GM21360 (cell line): ENCODE data around the gene ALG8.
"Not testable (repeated sequence)": the region's sequence is repeated elsewhere in the genome, so short reads cannot be mapped to it uniquely, and the experiment has no call there.

Source experiments
- ATAC-seq: cut with Tn5 transposase; IDR thresholded peaks from one replicate; pipeline ENCODE4 v1.9.1; 2021; ENCODE audit warnings: mild to moderate bottlenecking, moderate library complexity; ENCODE audit not compliant: unreplicated experiment

The ALG8 gene

DNA sequence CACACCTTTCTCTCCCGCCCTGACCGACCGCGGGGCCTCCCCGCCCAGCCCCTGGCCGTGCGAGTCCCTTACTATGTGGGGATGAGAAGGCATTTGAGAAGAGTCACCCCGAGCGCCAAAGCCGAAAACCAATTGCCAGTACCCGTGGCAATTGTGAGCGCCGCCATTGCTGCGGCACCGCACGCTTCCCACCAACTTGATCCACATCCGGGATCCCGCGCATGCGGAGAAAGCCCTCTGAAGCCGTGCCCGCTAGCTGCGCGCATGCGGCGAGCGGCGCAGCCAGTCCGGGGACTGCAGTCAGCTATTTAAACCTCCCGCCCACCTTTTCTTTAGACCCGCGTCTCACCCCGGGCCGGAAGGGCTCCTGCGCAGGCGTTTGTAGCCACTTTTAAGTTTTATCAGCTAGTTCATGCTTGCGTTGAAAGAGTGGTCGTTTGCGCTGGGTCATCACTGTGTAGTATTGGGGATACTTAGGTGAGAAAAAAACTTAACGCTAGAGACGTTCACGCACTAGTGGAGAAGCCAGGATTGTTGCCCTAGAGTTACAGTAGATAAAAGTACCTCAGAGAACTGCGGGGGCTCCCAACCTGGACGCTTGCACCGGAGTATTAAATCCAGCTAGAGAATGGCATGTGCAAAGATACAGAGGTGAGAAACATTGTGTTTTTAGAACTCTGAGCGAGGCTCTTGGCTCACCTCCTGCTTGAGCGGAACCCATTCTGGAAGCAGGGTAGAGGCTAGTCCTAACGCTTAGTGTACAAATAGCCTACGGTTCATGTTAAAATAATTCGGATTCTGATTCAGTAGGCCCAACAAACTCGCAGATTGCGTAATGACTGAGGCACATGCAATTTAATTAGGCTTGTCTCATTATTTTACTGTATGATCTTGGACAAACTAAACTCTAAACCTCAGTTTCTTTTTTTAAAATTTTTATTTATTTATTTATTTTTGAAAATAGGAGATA is at the start of gene ALG8:
ALG8 (minus strand) TSS at position 205 of the 970 bp plus-strand sequence; CDS start at position 167, 38 bp downstream.
- ATAC-seq: peak; percentile 91

GRCh38 chr11:78188286-78189173 is 49.1 kb upstream of the ALG8 start, which contains the start of the genes KCTD21 and USP35:
Gene KCTD21 (minus strand): TSS chr11:78188626. CDS start chr11:78174554, 14,072 bp downstream.
Gene USP35 (plus strand): TSS chr11:78188919. CDS start chr11:78196246, 7,327 bp downstream.
- ATAC-seq: peak; percentile 93

- ATAC-seq: peak; percentile 31
Measured at GRCh38 chr11:78187366-78188285, 48.2 kb upstream of the ALG8 start.

DNA sequence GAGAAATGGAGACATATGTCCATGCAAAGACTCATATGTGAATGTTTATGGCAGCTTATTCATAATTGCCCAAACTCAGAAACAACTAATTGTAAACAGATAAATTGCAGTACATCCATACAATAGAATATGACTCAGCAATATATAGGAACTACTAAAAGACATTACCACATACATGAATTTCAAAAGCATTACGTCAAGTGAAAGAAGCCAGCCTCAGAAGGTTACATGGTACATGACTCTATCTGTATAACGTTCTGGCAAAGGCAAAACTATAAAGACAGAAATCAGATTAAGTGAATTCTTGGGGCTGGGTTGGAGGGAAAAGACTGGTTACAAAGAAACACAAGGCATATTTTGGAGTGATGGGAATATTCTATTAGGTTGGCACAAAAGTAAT is 41.8 kb upstream of the ALG8 start:
- ATAC-seq: no peak

DNA sequence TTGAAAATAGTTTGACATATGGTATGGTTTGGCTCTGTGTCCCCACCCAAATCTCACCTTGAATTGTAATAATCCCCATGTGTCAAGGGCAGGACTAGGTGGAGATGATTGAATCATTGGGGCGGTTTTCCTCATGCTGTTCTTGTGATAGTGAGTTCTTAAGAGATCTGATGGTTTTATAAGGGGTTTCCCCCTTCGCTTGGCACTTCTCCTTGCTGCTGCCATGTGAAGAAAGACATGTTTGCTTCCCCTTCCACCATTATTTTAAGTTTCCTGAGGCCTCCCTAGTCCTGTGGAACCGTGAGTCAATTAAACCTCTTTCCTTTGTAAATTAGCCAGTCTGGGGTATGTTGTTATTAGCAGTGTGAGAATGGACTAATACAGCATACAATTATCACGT is 41.3 kb upstream of the ALG8 start:
- ATAC-seq: no peak

- no peak for ATAC-seq
Measured at GRCh38 chr11:78179459-78180071, 40.1 kb upstream of the ALG8 start.

- ATAC-seq: no peak
Measured at GRCh38 chr11:78177216-78177615, 37.8 kb upstream of the ALG8 start.

GRCh38 chr11:78176605-78177141 is 37.2 kb upstream of the ALG8 start:
- no peak for ATAC-seq

DNA sequence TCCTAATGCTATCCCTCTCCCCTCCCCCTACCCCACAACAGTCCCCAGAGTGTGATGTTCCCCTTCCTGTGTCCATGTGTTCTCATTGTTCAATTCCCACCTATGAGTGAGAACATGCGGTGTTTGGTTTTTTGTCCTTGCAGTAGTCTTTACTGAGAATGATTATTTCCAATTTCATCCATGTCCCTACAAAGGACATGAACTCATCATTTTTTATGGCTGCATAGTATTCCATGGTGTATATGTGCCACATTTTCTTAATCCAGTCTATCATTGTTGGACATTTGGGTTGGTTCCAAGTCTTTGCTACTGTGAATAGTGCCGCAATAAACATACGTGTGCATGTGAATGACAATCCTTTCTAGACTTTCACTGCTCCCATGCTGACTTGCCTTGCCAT is 36.4 kb upstream of the ALG8 start:
- not testable (repeated sequence) for ATAC-seq

DNA sequence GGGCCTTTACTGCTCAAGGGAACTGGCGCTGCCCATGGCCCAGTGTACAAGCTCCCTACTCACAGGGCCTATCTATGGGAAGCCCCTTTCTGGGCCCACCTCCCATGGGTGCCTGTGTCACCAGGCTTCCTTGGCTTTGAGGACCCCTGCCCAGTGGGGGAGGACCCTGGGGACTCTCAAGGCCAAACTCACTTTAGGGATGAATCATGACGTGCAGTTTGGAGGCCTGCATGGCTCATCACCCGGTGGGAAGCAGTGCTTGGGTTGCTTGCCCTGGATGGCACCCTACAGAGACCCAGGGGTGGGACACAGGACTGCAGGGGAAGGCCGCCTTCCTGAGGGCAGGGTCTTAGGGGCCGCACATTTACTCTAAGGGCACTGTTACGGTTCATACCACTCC is 32.5 kb upstream of the ALG8 start:
- no peak for ATAC-seq

DNA sequence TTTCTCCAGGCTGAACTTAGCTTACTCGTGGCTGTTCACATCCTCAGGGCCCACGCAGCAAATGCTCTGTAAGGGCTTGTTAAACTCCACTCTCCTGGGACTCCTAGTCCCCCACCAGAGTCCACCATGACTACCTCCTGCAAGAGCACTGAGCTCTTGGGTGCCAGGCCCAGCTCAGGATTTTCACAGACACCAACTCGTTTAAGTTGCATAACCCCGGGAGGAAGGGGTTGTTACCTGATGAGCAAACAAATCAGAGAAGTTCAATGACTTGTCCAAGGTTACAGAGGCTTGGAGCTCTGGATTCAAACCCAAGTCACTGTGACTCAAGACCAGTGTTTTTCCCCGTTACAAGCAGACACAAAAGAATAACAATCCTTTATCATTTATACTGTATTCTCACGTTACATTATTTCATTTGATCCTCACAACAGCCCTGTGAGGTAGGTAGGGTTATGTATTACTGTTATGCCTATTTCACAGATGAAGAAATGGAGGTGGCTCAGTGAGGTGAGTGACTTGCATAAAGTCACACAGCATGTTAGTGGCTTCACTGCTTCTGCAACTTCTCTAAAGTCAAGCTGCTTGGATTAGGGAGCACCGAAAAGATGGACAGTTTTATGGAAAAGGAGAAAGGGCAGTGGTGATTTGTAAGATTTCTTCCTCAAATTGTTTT is 31.6 kb upstream of the ALG8 start:
- ATAC-seq: no peak

GRCh38 chr11:78170413-78170812 is 31.0 kb upstream of the ALG8 start:
- no peak for ATAC-seq

DNA sequence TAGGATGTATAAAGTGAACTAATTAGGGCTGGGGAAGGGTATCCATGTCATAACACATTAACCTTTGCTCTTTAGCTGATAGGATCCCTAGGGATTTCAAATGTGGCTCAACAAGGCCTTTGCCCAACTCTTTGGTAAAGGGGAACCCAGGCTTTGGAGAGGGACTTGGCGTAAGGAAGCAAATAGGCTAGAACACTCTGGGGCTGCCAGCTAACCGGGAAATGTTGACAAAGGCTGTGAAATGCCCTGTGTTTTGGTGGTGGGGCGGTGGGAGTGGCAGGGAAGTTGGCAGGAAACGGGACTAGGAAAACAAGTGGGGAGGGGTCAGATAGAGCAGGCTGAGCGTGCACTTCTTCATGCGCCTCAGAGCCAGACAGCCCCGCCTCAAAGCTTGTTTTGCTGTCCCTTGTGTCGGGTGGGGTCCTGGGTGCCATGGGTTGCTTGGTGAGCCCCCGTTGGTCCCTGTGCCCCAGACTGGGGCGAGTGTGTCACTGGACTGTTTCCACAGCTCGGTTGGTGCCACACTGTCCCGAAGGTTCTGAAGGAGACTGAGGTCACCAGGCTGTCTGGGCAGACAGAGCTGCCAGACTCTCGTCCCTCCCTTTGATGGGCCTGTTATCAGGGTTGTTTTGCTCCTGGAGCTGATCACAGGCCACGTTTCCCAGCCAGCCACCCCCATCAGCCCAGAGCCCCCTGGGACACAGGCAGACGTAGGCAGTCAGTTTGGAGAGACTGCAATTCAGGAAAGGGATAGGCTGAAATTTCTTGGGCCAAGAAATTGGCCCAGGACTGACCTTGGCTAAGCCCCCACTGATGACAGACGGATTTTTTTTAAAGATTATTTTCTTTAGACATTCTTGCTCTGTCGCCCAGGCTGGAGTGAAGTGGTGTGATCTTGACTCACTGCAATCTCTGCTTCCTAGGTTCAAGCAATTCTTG is 29.4 kb upstream of the ALG8 start:
- no peak for ATAC-seq

DNA sequence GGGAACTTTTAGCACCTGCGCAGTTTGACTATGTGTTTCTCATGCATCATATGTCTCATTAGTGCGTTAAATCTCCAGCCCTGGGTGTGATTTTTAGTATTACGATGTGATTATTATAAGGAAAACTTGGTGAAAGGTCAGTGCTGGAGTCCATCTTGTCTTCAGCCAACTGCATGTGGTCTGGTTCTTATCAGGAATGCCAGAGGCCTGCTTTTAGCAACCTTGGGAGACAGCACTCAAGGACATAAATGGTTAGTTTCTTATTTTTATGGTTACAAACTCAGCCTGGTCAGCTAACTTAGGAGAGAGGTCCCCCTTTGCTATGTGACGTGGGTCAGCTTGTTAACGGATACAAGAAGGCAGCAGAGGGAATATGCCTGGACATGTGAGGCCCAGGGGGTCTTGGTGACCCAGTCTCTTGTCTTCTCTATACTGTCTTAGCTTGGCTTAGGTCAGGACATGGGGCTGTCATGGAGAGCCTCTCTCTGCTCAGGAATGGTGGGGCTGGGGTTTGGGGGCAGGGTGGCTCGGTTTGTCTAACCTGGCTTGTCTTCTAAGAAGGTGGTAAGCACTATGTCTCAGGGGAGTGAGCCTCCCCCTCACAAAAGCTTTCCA is 27.5 kb upstream of the ALG8 start:
- no peak for ATAC-seq

DNA sequence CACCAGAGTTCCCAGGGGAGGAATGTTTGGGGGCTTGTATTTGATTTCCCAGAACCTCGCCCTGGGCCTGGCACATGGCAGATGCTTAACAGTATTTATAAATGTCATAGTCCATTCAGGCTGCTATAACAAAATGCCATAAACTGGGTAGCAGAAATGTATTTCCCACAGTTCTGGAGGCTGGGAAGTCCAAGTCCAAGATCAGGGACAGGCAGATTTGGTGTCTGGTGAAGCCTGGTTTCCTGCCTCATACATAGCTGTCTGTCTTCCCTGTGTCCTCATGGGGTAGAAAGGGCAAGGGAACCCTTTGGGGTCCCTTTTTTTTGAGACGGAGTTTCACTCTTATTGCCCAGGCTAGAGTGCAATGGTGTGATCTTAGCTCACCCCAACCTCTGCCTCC is 25.0 kb upstream of the ALG8 start:
- no peak for ATAC-seq

GRCh38 chr11:78163828-78164227 is 24.4 kb upstream of the ALG8 start:
- ATAC-seq: no peak

GRCh38 chr11:78161962-78162371 is 22.5 kb upstream of the ALG8 start:
- ATAC-seq: no peak
